ENCODE data around the gene MOB3A.
A peak's percentile ranks its signal among the peaks of the same experiment; 100 is the strongest.
"Not testable (repeated sequence)": the region's sequence is repeated elsewhere in the genome, so short reads cannot be mapped to it uniquely, and the experiment has no call there.

Gene MOB3A

GRCh38 chr19:2096034-2096479, at the start of gene MOB3A:
Gene MOB3A, minus strand, starts transcription at chr19:2096326. Its CDS starts 17,766 bp downstream, at chr19:2078560.
- peak; percentile 89 for DNase-seq (ENCODE audit: low spot score)

DNA sequence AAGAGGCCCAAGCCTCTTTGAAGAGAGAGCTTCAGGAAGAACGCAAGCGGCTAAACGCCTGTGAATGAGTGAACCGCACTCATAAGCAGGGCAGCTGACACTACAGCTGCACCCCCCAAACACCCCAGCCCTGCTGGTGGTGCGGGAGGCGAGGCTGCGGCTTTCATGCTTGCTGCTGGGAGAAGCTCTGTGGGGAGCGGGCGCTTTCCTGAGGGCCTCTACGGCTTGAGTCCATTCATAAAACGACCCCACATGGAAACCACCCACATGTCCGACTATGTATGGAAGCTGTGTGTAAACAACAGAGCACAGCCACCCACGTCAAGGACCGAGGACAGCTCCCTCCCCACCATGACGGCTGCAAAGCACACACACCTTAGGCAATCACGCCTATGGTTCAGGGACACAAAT, 49.7 kb upstream of the MOB3A start:
- DNase-seq (ENCODE audit: low spot score) = no peak

DNA sequence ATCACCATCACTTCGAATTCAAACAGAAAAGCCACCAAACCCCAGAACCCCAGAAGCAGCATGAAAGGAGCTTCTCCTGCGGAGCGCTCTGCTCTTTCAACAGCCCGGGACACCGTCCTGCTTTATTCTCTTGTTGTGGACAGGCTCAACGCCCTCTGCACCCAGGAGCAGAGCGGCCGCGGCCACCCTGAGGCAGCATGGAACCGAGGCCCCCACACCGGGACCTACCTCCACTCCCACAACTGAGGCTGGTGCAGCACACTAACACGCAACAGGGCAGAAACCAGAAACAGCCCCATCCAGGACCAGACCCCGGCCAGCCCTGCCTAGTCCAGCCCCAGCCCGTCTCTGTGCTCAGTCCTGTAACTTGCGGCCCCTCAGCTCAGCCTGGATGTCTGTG, 48.1 kb upstream of the MOB3A start:
- DNase-seq (ENCODE audit: low spot score) = no peak

- DNase-seq (ENCODE audit: low spot score) = no peak
Measured at GRCh38 chr19:2142173-2142829, 46.2 kb upstream of the MOB3A start.

DNA sequence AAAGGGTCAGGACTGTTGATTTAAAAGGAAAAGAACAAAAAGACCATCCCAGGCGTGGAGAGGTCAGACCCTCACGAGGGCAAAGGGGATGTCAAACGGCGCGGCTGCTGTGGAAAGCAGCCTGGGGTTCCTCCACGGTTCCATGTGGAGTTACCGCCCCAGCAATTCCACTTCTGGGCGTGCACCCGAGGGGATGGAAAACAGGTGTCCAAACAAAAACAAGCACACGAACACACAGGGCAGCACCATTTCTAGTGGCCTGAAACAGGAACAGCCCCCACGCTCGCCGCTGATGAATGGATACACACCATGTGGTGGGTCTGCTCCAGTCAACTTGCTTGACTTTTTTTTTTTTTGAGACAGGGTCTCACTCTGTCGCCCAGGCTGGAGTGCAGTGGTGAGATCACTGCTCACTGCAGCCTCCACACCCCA, 44.0 kb upstream of the MOB3A start:
- no peak for DNase-seq (ENCODE audit: low spot score)

DNA sequence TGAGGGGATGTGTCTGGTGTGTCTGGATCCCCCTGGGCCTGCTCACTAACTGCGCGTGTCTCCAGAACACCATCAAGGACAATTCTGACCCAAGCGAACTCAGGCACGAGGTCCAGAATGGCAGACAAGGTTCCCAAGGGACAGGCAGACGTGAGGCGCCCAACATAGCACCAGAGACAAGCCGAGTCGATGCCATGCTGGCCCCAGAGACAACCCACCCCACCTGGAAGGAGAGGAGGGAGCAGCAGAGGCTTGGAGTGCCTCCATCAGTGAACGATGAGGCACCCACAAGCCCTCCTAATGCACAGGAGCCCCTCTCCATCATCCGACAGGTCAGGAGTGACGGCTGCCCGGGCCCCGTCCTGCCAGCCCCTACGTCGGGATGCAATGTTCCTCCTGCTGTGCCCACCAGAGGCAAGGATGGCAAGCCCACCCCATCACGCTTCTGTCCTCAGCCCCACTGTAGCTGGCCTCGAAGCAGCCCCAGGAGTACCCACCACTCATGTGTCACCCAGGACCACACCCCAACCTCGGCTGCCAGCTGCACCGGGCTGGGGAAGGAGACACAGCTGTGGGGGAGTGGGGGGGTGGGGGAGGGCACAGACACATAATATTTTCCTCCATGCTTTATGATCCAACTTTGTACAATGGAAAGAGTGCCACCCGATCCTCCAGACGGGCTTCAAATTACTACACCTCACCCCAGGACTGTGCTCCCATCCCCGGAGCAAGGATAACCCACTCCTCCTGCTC, 43.4 kb upstream of the MOB3A start:
- DNase-seq (ENCODE audit: low spot score) = no peak

DNA sequence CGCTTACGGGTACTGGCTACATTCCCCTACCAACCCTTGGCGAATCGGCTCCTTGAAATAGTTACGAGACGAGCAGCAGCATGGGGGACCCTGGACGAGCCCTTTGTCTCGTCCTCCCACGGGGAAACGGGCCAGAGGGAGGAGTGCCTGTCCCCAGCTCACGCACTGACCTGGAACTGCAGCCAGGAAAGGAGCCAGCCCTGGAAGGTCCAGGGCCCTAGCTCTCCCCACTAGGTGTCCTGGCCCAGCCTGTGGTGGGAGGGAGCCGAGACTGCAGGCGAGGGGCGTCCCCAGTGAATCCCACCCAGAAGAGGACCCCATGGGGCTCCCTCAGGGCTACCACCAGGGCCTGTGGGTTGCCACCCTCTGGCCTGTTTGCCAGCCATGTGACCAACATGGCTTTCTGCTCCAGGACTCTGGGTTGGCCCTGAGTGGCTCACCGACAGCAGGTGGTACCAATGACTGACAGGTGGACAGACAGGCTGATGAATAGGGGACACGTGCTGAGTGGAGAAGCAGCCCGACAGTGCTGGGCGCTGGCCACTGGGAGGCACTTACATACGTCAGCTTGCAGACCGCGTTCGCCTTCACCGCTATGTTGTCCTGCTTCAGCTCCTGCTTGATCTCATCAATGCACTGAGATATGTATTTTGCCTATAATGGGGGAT, 42.1 kb upstream of the MOB3A start:
- DNase-seq (ENCODE audit: low spot score) = no peak

- DNase-seq (ENCODE audit: low spot score) = no peak
Measured at GRCh38 chr19:2136796-2137195, 40.7 kb upstream of the MOB3A start.

DNA sequence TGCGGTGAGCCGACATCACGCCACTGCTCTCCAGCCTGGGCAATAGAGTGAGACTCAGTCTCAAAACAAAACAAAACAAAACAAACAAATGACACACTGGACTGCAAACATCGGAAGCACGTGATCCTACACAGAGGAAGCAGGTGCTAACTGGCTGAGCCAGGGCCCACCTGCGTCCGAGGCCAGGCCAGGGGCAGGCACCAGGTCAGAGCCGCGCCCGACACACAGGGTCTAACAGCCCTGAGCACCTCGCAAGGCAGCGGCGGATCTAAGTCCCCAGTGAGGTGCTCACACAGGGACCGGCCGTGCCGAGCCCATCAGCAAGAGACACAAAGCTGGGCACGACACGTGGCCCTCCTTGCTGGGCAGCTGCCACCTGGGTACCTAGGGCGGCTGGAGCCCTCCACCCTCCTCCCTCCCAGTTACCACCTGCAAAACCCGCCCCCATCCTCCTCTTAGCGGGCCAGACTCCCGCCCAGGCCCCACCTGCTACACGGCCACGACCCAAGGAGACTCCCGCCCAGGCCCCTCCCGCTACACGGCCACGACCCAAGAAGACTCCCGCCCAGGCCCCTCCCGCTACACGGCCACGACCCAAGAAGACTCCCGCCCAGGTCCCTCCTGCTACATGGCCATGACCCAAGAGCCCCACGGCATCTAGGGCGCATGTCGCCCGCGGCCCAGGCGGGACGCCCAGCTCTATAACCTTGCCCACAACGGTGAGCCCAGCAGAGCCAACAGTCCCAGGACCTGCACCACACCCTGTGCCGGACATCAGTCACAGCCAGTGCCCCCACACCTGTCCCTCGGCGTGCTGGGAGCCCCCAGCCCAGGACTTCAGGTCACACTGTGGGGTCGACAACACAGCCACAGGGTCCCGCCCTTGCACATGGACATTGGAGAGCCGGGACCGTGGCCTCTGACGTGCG, 39.6 kb upstream of the MOB3A start:
- DNase-seq (ENCODE audit: low spot score) = no peak

- no peak for DNase-seq (ENCODE audit: low spot score)
Measured at GRCh38 chr19:2132731-2133490, 36.8 kb upstream of the MOB3A start.

DNA sequence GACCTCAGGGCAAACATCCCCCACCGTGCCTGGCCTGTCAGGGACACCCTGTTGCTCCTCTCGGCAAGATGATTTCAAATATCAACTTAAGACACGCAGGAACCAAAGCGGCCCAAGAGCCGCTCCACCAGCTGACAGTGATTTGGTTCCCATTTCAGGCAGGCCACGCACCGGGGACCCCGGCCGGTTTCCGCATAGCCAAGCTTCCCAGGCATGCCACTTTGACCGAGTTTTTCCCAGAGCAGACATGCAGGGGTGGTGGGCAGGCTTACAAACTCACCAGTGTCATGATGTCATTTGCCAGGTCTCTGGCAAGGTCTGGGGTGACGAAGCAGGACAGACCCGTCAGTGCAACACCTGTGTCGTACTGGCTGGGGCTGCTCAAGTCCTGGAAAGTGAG, 36.1 kb upstream of the MOB3A start:
- DNase-seq (ENCODE audit: low spot score) = no peak

DNA sequence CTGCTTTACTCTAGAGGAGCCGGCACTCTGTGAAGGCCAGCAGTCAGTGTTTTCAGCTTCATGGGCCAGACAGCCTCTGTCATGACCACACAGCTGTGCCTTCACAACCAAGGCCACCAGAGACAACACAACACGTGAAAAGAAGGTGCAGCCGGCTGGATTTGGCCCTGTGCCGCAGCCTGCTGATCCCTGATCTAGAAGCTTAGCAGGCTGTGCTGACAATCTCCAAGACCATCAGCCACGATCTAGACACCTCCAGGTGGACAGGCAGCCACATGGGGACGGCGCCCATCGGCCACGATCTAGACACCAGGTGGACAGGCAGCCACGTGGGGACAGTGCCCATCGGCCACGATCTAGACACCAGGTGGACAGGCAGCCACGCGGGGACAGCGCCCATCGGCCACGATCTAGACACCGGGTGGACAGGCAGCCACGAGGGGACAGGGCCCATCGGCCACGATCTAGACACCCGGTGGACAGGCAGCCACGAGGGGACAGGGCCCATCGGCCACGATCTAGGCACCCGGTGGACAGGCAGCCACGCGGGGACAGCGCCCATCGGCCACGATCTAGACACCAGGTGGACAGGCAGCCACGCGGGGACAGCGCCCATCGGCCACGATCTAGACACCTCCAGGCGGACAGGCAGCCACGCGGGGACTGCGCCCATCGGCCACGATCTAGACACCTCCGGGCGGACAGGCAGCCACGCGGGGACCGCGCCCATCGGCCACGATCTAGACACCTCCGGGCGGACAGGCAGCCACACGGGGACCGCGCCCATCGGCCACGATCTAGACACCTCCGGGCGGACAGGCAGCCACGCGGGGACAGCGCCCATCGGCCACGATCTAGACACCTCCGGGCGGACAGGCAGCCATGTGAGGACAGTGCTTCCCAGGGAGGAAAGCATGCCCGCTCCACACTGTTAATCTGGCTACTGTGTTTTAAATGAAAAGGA, 35.2 kb upstream of the MOB3A start:
- DNase-seq (ENCODE audit: low spot score) = not testable (repeated sequence)

- DNase-seq (ENCODE audit: low spot score) = no peak
Measured at GRCh38 chr19:2129892-2130770, 34.0 kb upstream of the MOB3A start.

DNA sequence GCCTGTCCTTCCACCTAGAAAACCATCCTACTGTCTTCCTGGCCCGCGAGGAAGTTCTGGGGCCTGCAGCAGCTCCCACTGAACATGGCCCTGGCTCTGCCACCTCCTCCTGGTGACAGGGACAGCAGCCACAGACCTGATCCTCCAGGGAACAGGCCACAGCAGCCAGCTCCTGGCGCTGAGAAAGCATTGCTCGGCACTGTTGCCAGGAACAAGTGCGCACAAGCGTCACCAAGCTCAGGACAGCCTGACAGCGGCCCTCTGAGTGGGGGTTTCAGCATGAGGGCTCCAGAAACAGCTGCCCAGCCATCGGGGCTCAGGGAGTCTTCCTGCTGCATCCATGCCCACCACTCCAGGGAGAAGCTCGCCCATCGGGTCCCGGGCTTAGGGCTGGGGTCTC, 33.4 kb upstream of the MOB3A start:
- no peak for DNase-seq (ENCODE audit: low spot score)

DNA sequence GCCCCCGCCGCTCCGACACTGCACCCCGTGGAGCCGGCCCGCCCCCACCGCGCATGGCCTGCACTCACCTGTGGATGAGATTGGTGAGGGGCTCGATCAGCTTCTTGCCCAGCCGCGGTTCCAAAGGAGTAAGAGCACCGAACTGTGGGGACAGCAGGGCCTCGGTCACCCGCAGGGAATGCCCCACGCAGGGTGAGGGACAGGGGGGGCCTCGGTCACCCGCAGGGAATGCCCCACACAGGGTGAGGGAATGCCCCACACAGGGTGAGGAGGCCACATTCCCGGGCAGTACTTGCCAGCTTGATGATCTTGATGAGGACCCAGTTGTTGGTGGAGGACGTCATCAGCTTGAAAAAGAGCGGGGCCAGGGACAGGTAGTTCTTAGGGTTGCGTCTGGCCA, 32.9 kb upstream of the MOB3A start:
- no peak for DNase-seq (ENCODE audit: low spot score)

- DNase-seq (ENCODE audit: low spot score) = not testable (repeated sequence)
Measured at GRCh38 chr19:2128252-2128651, 32.1 kb upstream of the MOB3A start.

- DNase-seq (ENCODE audit: low spot score) = no peak
Measured at GRCh38 chr19:2127758-2128157, 31.6 kb upstream of the MOB3A start.

DNA sequence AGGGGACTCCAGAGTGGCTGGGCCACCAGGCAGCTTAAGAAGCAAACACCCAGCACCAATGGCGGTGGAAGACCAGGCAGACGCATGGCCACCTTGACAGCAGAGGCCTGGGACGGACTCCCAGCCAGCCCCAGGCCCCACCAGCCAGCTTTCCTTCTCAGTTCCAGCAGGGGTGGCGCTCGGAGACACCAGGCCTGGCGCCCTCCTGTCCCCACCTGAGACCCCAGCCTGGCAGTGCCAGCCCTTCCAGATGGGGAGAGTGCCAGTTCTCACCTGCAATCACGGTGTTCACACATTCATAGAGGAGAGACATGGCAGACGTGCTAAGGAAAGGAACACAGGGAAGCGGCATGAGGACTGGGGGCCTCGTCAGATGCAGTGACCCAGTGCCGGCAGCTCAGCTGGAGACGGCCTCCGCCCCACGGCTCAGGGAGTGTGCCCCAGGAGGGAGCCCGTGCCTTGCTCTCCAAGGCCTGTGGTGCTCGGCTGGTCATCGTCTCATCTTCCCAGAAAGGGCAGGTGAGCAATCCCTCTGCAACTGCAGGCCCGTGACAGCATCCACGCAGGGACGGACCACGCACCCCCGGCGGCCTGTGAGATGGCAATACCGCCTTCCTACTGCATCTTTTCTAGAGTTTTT, 30.9 kb upstream of the MOB3A start:
- no peak for DNase-seq (ENCODE audit: low spot score)

Data from AG08395 (cell line).